Neural crest cell (in vitro differentiated cells): ENCODE measurements around the gene GUCY1A2. TPM values are rescaled to one million over a fixed set of nuclear protein-coding genes. Genes with fewer than 3 reads are reported as not detected.

Experiments used
- DNase-seq: peaks from one replicate; pipeline ENCODE4 v3.0.0; 2021; ENCODE audit warnings: low read depth, mixed read lengths, low spot score
- H3K27ac Mint-ChIP-seq: one replicate; pipeline ENCODE4 v1.8.0; 2021; ENCODE audit warnings: mild to moderate bottlenecking, mixed read lengths; ENCODE audit not compliant: unreplicated experiment
- H3K27me3 Mint-ChIP-seq: 2 replicates; pipeline ENCODE4 v1.8.0; 2021; ENCODE audit warnings: low read depth, mild to moderate bottlenecking, mixed read lengths
- H3K36me3 Mint-ChIP-seq: 2 replicates; pipeline ENCODE4 v1.8.0; 2021; ENCODE audit warnings: low read depth, mild to moderate bottlenecking, mixed read lengths
- H3K4me1 Mint-ChIP-seq: 2 replicates; pipeline ENCODE4 v1.8.0; 2021; ENCODE audit warnings: mixed read lengths
- H3K4me3 Mint-ChIP-seq: one replicate; pipeline ENCODE4 v1.8.0; 2021; ENCODE audit warnings: mild to moderate bottlenecking, mixed read lengths
- H3K9me3 Mint-ChIP-seq: 2 replicates; pipeline ENCODE4 v1.8.0; 2021; ENCODE audit warnings: mixed read lengths
- total RNA-seq: library from RNA; stranded (reverse); gene quantifications from 2 replicates; pipeline ENCODE4 v1.2.1, GENCODE V29; 2021
- TF ChIP-seq, protein P1 (sequence below): fragments of 200-600 bp; sonication (generic); conservative IDR thresholded peaks from 2 replicates; pipeline ENCODE4 v1.5.0; 2021; ENCODE audit warnings: antibody characterized with exemption, mild to moderate bottlenecking

The GUCY1A2 gene
- total RNA-seq, 1 donor from 2014 or later, result 4.0 TPM

DNA sequence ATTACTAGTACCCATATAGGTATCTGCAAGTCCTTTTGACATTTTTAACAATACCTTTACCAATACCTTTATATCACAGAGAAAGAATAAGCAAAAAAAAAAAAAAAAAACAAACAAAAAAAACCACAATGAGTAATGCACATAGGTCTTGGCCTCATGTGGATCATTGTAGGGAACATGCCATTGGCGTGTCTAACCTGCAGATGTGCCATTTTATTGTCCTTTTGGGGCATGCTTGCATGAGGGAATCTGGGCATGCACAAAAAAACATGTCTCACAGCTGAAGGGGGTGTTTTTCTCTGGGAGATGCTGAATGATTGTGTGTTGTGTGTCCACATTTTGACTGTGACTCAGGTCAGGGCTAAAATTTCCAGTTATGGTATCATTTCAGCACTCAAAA lies 361.6 kb downstream of the GUCY1A2 start:
- no peak for DNase-seq
- TF ChIP-seq, protein P1, sequence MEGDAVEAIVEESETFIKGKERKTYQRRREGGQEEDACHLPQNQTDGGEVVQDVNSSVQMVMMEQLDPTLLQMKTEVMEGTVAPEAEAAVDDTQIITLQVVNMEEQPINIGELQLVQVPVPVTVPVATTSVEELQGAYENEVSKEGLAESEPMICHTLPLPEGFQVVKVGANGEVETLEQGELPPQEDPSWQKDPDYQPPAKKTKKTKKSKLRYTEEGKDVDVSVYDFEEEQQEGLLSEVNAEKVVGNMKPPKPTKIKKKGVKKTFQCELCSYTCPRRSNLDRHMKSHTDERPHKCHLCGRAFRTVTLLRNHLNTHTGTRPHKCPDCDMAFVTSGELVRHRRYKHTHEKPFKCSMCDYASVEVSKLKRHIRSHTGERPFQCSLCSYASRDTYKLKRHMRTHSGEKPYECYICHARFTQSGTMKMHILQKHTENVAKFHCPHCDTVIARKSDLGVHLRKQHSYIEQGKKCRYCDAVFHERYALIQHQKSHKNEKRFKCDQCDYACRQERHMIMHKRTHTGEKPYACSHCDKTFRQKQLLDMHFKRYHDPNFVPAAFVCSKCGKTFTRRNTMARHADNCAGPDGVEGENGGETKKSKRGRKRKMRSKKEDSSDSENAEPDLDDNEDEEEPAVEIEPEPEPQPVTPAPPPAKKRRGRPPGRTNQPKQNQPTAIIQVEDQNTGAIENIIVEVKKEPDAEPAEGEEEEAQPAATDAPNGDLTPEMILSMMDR, result no peak
- Mint-ChIP-seq H3K36me3 (no peaks in the 10 kb centered on the region), H3K4me3 (no peak overlapping the region), H3K27ac (no peak overlapping the region), H3K9me3 (no peaks in the 10 kb centered on the region), H3K4me1 (no peaks in the 10 kb centered on the region), H3K27me3 (no peaks in the 10 kb centered on the region)

- H3K36me3 Mint-ChIP-seq, result no peaks in the 10 kb centered on the region
- H3K27ac Mint-ChIP-seq, result no peak overlapping the region
- no peaks in the 10 kb centered on the region for H3K9me3 Mint-ChIP-seq
- no peak for DNase-seq
- H3K4me1 Mint-ChIP-seq, result no peaks in the 10 kb centered on the region
- TF ChIP-seq, protein P1, result no peak
- no peak overlapping the region for H3K4me3 Mint-ChIP-seq
- no peaks in the 10 kb centered on the region for H3K27me3 Mint-ChIP-seq
These were observed 373.5 kb downstream of the GUCY1A2 start for GRCh38 chr11:106644824-106645223.

DNA sequence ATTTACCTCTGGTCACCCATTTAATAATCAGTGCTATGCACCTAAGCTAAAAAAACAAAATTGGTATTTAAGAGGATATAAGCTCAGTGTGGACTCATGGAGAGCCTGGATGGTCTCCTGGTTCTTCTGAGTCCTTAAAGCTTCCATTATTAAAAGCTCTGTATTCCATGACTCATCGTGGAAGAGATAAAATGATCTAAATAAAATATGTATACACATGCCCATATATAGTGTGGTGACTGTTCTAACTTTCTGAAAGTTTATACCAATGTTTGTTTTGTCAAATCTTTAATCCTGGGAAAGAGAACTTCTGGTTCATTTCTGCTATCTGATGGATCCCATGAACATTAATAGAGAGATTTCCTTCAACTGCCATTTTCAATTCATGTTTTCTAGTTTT lies 375.9 kb downstream of the GUCY1A2 start:
- H3K9me3 Mint-ChIP-seq, result peaks cover 3% of the 10 kb centered on the region
- H3K4me3 Mint-ChIP-seq, result no peak overlapping the region
- no peaks in the 10 kb centered on the region for H3K36me3 Mint-ChIP-seq
- no peak for DNase-seq
- no peaks in the 10 kb centered on the region for H3K27me3 Mint-ChIP-seq
- no peaks in the 10 kb centered on the region for H3K4me1 Mint-ChIP-seq
- H3K27ac Mint-ChIP-seq, result no peak overlapping the region
- TF ChIP-seq, protein P1, result no peak

DNA sequence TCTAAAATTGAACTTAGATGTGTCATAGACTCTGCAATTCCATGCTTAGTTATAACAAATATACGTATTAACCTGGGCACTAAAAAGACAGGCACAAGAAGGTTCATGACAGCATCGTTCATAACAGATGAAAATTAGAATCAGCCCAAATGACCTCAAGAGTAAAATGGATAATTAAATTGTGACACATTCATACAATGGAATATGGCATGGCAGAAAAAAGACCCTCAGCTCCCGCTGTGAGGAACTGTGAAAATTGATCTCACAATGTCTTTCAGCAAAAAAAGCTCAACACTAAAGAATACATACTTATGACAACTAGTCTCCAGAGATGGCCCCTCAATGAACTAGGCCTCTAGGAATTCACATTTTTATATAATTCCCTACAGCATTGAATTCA lies 386.0 kb downstream of the GUCY1A2 start:
- Mint-ChIP-seq H3K4me3 (no peak overlapping the region), H3K27me3 (no peaks in the 10 kb centered on the region), H3K27ac (no peak overlapping the region), H3K4me1 (no peaks in the 10 kb centered on the region), H3K36me3 (peaks cover 4% of the 10 kb centered on the region), H3K9me3 (peaks cover 7% of the 10 kb centered on the region)
- no peak for DNase-seq
- TF ChIP-seq, protein P1, result no peak

DNA sequence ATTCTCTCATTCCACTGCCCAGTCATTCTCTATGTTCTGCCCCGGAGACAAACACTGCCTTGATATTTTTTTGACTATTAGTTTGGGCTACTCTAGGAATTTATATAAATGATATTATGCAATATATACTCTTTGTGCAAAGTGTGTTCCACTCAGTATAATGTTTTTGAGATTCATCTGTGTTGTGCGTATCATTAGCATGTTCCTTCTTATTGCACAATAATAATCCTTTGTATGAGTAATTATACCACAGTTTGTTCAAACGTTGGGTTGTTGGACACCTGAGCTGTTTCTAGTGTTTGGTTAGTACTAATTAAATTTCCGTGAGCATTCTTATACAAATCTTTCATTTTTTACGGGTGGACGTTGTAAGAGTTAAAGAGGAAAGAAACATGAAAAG lies 390.6 kb downstream of the GUCY1A2 start:
- Mint-ChIP-seq H3K27me3 (no peaks in the 10 kb centered on the region), H3K27ac (no peak overlapping the region), H3K36me3 (peaks cover 4% of the 10 kb centered on the region), H3K4me3 (no peak overlapping the region), H3K9me3 (peaks cover 9% of the 10 kb centered on the region), H3K4me1 (no peaks in the 10 kb centered on the region)
- no peak for DNase-seq
- TF ChIP-seq, protein P1, result no peak

DNA sequence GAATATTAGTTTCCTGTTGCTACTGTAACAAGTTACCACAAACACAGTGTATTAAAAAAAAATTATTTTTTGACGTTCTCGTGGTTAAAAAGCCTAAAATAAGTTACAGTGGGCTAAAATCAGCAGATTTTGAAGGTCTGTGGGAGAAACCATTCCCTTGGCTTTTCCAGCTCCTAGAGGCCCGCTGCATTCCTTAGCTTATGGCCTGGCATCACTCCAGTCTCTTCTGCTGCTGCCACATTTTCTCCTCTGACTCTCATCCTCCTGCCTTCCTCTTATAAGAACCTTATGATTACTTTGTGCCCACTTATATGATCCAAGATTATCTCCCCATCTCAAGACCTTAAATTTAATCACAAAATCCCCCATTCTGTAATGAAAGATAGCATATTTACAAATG lies 392.7 kb downstream of the GUCY1A2 start:
- Mint-ChIP-seq H3K4me3 (no peak overlapping the region), H3K4me1 (no peaks in the 10 kb centered on the region), H3K27me3 (no peaks in the 10 kb centered on the region), H3K27ac (no peak overlapping the region), H3K9me3 (peaks cover 12% of the 10 kb centered on the region), H3K36me3 (peaks cover 4% of the 10 kb centered on the region)
- no peak for DNase-seq
- TF ChIP-seq, protein P1, result no peak
